GM19023 (cell line): ENCODE results near the gene DNM3.
"Not testable (repeated sequence)": the region's sequence is repeated elsewhere in the genome, so short reads cannot be mapped to it uniquely, and the experiment has no call there.

Experiments used
- ATAC-seq: cut with Tn5 transposase; IDR thresholded peaks from one replicate; pipeline ENCODE4 v1.9.1; 2021; ENCODE audit warnings: mild to moderate bottlenecking, moderate library complexity; ENCODE audit not compliant: unreplicated experiment

DNM3 gene

GRCh38 chr1:172350856-172351255, 509.6 kb downstream of the DNM3 start:
- no peak for ATAC-seq

GRCh38 chr1:172351346-172351745, 510.0 kb downstream of the DNM3 start:
- no peak for ATAC-seq

DNA sequence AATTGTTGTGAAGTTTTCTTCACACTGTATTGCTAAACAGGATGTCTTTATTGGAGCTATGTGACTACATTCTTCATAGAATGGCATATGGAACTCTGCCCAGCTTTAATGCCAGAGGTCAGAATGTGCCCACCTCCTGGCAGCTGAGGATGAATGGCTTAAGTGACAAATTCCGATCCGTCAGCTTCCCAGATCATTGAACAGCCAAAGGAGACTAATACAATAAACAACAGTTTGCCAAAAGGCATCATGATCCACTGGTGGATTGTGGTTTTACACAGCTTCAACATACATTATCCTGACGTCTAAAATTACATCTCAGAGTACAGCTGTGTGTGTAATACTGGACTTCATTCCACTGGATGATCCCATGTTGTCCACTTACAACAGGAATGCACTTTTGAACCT, 510.5 kb downstream of the DNM3 start:
- ATAC-seq = no peak

DNA sequence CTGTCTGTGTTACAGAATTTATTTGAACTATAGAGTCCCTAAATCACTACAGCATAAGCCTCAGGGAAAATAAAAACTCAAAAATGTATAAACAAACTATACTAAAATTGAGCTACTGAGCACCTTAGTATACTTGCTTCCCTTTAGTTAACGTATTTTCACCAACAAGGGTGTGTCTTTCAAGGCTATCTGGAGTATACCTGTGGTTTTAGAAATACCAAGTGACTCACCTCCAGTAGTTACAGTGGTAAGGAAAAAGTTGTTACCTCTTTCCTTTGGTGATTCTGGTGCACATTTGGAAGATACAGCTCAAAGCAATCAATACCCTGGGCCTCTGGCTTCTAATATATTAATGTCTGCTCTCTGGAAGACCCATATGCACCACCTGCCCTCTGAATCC, 511.1 kb downstream of the DNM3 start:
- ATAC-seq = no peak

DNA sequence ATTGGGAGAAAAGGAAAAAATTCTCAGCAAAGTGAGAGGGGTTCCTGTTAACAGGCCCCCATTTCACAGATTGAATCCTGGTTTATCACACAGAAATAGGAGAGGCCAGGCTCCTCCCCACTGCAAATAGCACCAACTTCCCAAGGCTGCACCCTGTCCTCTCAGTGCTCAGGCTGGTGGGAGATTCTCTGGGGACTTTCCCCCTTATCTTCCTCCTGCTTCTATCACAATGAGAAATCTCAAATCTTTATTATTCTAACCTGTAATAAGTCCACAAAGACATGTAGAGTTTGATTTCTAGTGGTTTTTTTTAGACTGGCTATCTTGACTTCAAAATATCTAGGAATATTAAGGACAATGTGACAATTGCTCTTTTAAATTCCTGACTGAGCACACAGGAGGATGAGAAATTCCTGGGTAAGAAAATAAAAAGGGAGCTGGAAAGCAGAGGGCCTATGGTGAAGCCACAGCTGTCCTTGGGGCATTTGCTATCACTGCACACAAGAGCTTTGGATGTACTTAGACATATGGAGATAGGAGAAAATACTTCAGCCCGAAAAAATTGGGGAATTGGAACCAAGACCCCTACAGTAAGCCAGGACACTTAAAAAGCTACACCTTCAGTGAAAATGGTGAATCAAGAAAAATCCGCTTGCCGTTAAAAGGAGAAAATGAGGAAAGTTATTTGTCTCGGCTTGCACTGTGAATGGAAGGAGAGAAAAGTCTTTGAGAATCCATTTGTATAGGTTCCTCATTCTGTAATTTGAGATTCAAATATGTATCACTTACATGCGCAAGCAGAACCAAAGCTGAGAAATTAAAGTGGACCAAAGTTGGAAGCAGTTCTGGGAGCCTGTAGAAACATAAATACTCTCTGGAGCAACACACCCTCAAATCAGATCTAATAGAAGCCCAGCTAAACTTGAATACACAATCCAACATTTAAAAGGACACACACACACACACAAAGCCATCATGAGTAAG, 513.3 kb downstream of the DNM3 start:
- no peak for ATAC-seq

- ATAC-seq = no peak
Observed at GRCh38 chr1:172356620-172357019, 515.3 kb downstream of the DNM3 start.

GRCh38 chr1:172357753-172358385, 516.6 kb downstream of the DNM3 start:
- ATAC-seq = no peak

DNA sequence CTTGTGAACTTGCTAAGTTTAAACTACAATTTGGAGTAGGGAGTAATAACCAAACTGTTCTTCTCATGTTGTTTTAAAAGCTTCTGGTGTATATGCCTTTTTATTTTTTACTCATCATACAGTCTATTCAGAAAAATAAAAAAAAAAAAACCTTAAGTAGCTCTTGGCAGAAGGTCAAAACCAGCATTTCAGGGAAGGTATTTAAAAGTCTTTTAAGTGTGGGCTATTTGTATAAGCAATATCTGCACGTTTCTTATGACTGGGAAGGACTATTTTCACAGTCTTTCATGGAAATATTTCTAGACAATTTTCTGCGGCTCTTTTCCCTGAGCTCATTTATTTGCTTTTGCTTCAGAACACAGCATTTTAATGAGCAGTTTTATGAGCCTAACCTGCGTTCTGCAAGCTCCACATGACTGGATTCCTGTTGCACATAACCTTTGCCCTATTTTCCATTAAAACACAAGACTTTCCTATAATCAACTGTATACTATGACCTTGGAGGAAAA, 518.2 kb downstream of the DNM3 start:
- ATAC-seq = no peak

DNA sequence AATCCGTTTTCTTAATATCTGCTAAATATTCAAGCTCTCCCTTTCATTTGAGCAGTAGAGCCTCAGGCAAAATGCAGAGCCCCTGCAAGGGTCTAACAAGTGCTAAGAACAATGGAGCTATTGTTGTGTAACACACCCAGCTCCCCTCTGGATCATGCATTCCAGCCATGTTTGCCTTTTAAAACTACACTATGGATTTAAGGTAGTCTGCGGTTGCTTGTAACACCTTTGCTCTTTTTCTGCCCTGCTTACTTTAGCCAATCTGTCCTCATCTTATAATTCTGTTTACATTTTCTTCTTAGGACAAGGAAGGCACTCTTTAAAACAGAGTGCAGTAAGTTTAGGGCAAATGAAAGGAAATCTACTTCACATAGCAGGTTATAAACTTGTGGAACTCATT, 519.2 kb downstream of the DNM3 start:
- no peak for ATAC-seq

GRCh38 chr1:172360985-172361384, 519.7 kb downstream of the DNM3 start:
- no peak for ATAC-seq

- ATAC-seq = no peak
Observed at GRCh38 chr1:172363852-172364251, 522.6 kb downstream of the DNM3 start.

GRCh38 chr1:172371646-172372045, 530.3 kb downstream of the DNM3 start:
- ATAC-seq = not testable (repeated sequence)

GRCh38 chr1:172373864-172374263, 532.6 kb downstream of the DNM3 start:
- no peak for ATAC-seq

DNA sequence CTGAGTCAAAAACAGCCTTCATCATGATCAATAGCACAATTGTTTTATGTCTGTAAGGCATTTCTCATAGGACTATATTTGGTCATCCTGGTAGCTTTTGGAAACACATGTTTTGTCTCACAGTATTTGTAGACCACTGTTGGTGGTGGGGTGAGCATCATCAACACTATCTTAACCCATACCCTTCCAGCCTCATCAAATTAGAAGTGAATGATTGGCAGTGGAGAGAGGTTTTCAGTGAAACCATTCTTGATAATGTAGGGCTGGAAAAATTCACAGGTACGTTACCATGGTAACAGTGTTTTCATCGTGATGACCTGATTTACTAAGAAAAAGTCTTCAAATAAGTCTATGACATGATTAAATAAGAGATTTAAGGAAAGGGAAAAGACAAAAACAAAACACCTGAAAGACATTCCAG, 533.9 kb downstream of the DNM3 start:
- ATAC-seq = no peak

GRCh38 chr1:172376431-172376830, 535.1 kb downstream of the DNM3 start:
- no peak for ATAC-seq

- no peak for ATAC-seq
Observed at GRCh38 chr1:172377565-172377964, 536.3 kb downstream of the DNM3 start.

DNA sequence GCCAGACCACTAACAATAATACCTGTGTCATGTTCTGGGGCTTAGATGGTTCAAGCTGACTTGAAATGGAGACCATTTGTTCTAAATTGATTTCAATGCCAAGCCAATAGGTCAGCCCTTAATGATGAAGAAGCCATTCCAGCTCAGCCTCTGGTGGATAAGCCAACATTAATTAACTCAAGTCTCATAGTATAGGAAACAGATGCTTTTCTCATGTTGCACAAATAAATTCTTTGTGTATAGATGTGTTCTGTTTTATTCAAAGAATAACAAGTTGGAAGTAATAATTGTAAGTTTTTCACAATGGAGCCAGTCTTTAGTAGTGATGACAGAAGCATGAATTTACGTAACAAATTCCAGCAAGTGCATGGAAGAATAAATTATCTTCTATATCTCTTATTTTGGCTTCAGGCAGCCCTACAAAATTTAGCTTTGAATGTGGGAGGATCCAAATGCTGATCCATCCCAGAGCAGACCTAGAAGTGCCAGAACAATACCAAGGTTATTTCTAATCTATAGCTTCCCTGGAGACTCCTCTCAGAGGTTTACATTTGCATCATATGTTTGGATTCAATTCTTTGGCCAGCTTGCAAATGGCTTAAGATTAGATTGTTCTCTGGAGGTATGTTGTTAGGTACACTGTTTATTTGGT, 536.9 kb downstream of the DNM3 start:
- ATAC-seq = no peak

DNA sequence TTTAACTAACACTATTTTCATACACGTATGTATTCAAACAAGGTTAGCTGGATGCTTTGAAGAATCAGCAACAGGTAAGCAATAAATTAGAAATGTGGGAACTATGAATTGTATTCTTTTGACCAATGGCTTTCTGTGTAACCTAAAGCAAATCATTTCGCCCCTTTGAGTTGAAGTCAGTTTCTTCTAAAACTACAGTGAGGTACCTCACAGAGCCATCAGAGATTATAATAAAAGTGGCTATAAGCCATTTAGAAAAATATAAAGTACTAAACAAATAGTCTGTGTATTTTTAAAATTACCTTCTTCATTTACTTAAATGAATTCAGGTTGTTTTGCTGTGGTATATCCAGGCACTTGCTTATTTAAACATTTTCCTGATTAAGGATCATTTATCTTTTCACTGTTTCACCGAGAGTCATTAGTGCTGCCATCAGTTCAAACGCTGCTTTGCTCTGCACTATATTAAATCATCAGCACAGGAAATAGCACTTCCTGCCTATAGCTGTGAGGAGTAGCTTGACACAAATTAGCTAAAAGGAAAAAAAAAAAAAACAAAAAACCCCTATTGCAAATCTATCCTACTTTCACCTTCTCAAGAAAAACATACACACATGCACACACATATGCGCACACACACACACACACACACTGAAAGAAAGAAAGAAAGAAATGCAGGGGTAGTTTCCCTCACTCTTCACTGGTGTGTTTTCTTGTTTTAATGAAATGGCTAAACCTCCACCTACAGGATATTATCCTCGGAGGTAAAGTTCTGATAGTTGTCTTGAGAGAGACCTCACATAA, 539.3 kb downstream of the DNM3 start:
- peak; percentile 67 for ATAC-seq

GRCh38 chr1:172381946-172382345, 540.6 kb downstream of the DNM3 start:
- no peak for ATAC-seq

DNA sequence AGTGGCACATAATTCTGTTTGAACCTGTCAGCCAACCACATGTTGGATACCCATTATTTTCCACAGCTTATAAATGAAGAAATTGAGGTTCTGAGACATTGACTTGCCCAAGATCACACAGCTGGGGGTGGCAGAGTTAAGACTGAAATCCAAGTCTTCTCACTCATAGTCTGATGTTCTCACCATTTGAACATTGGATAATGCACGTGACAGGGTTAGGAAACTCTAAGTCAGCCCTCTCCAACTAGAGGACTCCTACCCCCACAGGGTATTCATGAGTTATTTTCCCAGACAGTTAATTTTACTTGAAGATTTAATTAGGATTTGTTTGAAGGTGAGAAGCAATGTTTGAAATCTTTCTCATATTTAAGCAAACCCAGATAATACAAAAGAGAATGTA, 541.1 kb downstream of the DNM3 start:
- no peak for ATAC-seq

GRCh38 chr1:172382990-172383389, 541.7 kb downstream of the DNM3 start:
- no peak for ATAC-seq
